AG04449 (cell line): Measurements from ENCODE around the gene ZDHHC1.

Experiments used
- CTCF ChIA-PET: fragments of 350-600 bp; formaldehyde crosslinking; extraction: SDS; loops from one replicate; lab custom pipeline; 2021; ENCODE audit warnings: antibody characterized with exemption; lab: Yijun Ruan, JAX
- POLR2A ChIA-PET: fragments of 400-600, 350-600 bp; formaldehyde crosslinking; extraction: SDS; loops from one replicate; lab custom pipeline; 2020; ENCODE audit warnings: antibody characterized with exemption, inconsistent platforms; lab: Yijun Ruan, JAX
- DNase-seq: peaks from one replicate; pipeline ENCODE4 v3.0.0-alpha.2; 2010; ENCODE audit warnings: low read depth, low spot score
- H3K4me3 ChIP-seq: 2 replicates; pipeline ENCODE4 v1.5.1; 2011; ENCODE audit warnings: low read depth, mild to moderate bottlenecking, control low read depth, low read length
- TF ChIP-seq, protein P1 (sequence below): IDR thresholded peaks from one replicate; pipeline ENCODE4 v1.5.1; 2011; ENCODE audit warnings: mild to moderate bottlenecking, moderate library complexity, low read length, control low read depth, inconsistent platforms; ENCODE audit not compliant: insufficient read depth; ENCODE audit errors: missing control alignments

The ZDHHC1 gene, protein sequence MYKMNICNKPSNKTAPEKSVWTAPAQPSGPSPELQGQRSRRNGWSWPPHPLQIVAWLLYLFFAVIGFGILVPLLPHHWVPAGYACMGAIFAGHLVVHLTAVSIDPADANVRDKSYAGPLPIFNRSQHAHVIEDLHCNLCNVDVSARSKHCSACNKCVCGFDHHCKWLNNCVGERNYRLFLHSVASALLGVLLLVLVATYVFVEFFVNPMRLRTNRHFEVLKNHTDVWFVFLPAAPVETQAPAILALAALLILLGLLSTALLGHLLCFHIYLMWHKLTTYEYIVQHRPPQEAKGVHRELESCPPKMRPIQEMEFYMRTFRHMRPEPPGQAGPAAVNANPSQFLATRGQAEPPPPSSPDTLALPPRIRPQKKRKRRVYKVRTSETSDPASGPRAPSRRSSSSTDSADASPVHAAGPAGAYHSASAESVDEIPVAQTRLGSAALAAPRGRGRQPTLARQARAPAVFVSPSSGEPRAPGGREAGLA

DNA sequence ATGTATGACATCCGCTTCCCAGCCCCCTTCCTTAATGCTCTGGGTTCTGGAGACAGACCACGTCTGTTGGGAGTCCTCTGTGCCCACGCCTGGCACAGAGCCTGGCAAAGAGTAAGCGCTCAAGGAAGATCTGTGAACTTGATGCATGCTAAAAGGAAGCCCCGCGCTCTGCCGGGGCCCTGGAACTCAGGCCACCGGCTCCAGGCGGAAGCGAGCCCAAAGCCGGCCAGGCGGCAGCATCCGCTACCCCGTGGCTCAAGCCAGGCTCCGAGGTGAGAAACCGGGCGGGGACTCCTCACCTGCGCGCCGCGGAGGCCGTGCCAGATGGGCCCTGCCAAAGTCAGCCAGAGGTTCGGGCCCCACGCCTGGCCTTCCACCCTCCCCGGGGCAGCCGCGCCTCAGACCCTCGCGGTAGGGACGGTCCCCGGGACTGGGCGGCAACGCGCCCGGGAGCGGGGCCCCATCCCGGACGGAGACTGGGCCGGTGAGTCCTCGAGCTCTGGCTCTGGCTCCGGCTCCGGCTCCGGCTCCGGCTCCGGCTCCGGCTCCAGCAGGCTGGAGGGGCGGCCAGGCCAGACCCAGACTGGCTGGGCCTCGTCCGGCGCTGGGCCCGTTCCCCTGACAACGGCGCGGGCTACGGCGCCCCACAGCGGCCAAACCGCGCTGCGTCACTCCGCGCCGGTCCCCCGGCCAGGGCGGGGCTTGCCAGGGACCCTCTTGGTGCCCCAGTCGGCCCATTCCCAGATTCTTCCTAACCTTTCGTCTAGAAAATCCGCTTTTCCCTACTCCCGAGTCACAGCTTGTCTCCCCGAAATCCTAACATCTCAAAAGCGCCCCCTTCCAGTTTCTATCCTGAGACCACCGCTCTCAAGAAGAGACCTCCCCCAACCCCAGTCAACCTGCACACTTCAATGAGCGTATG is at the start of gene ZDHHC1:
TSS of gene ZDHHC1 (minus strand) at position 606 of the 922 bp plus-strand sequence. CDS start 8,702 bp downstream, outside the sequence.
- CTCF ChIA-PET: interaction anchor here (0.7 to 3.3 kb wide), 38 partner anchors 9 to 450 kb away, joined by 3 to 79 read pairs (median 4); partner anchors contain the start of genes ATP6V0D1, HSD11B2 and TPPP3

DNA sequence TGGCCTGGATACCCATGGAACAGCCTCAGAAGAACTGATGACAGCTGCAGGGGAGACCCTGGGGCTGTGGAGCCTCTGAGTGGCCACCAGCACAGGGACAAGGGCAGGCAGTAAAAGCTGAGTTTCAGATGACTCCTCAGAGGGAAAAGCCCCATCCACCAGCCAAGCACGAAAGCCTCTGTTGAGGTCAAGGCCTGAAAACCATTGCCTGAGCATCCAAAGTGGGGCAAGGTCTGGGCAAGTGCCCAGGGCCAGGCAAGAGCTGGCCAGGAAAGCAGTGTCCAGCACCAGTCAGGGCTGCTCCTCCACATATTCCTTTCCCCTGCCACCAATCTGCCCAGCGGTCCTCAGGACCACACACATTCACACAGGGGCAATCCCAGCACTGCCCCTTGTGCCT is 48.3 kb upstream of the ZDHHC1 start:
- no peak for DNase-seq
- ChIA-PET CTCF (interaction anchor here (0.7 to 10.4 kb wide), 11 partner anchors 11 to 206 kb away, joined by 3 to 154 read pairs (median 11); partner anchors contain the start of genes ATP6V0D1 and HSD11B2), POLR2A (no interaction called here)
- TF ChIP-seq, protein P1, sequence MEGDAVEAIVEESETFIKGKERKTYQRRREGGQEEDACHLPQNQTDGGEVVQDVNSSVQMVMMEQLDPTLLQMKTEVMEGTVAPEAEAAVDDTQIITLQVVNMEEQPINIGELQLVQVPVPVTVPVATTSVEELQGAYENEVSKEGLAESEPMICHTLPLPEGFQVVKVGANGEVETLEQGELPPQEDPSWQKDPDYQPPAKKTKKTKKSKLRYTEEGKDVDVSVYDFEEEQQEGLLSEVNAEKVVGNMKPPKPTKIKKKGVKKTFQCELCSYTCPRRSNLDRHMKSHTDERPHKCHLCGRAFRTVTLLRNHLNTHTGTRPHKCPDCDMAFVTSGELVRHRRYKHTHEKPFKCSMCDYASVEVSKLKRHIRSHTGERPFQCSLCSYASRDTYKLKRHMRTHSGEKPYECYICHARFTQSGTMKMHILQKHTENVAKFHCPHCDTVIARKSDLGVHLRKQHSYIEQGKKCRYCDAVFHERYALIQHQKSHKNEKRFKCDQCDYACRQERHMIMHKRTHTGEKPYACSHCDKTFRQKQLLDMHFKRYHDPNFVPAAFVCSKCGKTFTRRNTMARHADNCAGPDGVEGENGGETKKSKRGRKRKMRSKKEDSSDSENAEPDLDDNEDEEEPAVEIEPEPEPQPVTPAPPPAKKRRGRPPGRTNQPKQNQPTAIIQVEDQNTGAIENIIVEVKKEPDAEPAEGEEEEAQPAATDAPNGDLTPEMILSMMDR: no peak
- H3K4me3 ChIP-seq: no peak overlapping the region

More for the DNA sequence above, at the start of gene ZDHHC1:
- H3K4me3 ChIP-seq: peak within 1 kb of the TSS; percentile 73
- TF ChIP-seq, protein P1: peak; percentile 69
- no peak for DNase-seq
- POLR2A ChIA-PET: interaction anchor here (0.6 kb wide), 1 partner anchor 169 kb away, joined by 3 read pairs; the partner anchor contains the start of gene FHOD1

DNA sequence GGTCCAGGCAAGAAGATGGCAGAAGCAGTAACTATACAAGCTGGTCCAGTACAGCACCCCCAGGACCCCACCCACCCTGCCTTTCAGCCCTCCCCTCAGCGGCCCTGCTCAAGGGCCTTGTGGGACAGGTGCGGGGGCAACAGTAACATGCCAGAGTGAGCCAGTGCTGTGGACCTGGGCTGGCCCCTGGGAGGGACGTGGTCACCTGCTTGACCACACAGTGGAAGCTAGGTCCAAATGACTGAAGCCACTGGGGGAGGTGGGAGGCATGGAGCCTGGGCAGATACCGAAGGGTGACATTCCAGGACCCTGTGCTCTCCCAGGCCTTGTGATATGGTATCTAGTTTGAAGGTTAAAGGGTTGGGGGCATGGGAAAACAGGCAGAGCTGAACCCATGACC is 47.4 kb upstream of the ZDHHC1 start:
- POLR2A ChIA-PET: no interaction called here
- TF ChIP-seq, protein P1: no peak
- no peak overlapping the region for H3K4me3 ChIP-seq
- no peak for DNase-seq
- CTCF ChIA-PET: interaction anchor here (0.7 to 10.4 kb wide), 14 partner anchors 12 to 309 kb away, joined by 3 to 154 read pairs (median 7); partner anchors contain the start of genes ATP6V0D1 and HSD11B2

DNA sequence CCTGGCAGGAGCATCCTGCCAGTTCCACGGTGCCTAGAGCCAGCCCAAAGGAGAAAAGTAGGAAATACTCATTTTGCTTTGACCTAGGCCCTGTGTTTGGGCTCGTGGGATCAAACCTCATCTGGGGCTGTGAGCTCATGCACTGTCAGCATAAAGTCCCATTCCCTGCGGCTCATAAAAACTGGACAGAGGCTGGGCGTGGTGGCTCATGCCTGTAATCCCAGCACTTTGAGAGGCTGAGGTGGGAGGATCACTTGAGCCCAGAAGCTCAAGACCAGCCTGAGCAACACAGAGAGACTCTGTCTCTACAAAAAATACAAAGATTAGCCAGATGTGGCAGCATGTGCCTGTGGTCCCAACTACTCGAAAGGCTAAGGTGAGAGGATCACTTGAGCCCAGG is 46.8 kb upstream of the ZDHHC1 start:
- DNase-seq: no peak
- TF ChIP-seq, protein P1: no peak
- no peak overlapping the region for H3K4me3 ChIP-seq
- CTCF ChIA-PET: interaction anchor here (0.7 to 10.4 kb wide), 13 partner anchors 8 to 308 kb away, joined by 3 to 154 read pairs (median 7); partner anchors contain the start of genes HSD11B2, TMEM208 and ZDHHC1
- POLR2A ChIA-PET: no interaction called here

DNA sequence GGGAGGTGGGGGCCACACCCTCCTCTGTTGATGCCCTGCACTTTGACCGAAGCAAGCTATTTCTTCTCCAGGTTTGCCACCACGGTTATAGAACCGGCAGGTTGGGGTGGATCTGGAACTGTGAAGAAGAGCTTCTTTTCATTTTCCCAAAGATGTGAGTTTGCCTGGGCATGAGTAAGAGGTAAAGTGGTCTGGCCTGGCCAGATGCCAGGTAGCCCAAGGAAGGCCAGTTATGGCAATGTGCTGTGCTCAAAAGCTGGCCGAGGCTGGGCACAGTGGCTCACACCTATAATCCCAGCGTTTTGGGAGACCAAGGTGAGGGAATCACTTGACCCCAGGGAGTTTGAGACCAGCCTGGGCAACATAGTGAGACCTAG is 46.0 kb upstream of the ZDHHC1 start:
- POLR2A ChIA-PET: no interaction called here

More for the DNA sequence above, 46.0 kb upstream of the ZDHHC1 start:
- H3K4me3 ChIP-seq: no peak overlapping the region
- TF ChIP-seq, protein P1: no peak
- no peak for DNase-seq
- CTCF ChIA-PET: interaction anchor here (0.7 to 10.4 kb wide), 11 partner anchors 9 to 308 kb away, joined by 3 to 154 read pairs (median 7); partner anchors contain the start of genes ATP6V0D1, TMEM208 and ZDHHC1
